B cell (primary cell): ENCODE data around the gene ACAP1. TPM values are rescaled to one million over a fixed set of nuclear protein-coding genes. Genes with fewer than 3 reads are reported as not detected.

Source experiments
- ATAC-seq: fragments of 200-7000 bp; cut with Tn5 transposase; one replicate; pipeline ENCODE4 v1.10.0; 2021; ENCODE audit warnings: low read depth, mild to moderate bottlenecking, moderate number of reproducible peaks, moderate library complexity
- CTCF ChIA-PET: fragments of 350-600 bp; sonication (Branson Sonifier 250); formaldehyde crosslinking; loops from one replicate; lab custom pipeline; 2021; ENCODE audit warnings: antibody characterized with exemption, inconsistent platforms; lab: Charles Lee
- POLR2A ChIA-PET: fragments of 350-600 bp; sonication (Branson Sonifier 250); formaldehyde crosslinking; loops from one replicate; lab custom pipeline; 2021; ENCODE audit warnings: antibody characterized with exemption; lab: Charles Lee
- DNase-seq: peaks from one replicate; pipeline ENCODE4 v3.0.0; 2013
- H2AFZ ChIP-seq: 2 replicates; pipeline ENCODE4 v1.6.1; 2012; ENCODE audit warnings: mild to moderate bottlenecking, low read depth, low read length; ENCODE audit not compliant: insufficient read depth, poor library complexity, severe bottlenecking
- H3K27ac ChIP-seq, 2 donors: 1 replicate in 1 of 2; 2 replicates in 1 of 2; pipeline ENCODE4 v1.5.1; 2012 to 2013; ENCODE audit warnings: low read length in 2 of 2, mild to moderate bottlenecking in 2 of 2, moderate library complexity in 1 of 2
- H3K27me3 ChIP-seq, 4 experiments: fragments of 200-600 bp in 1 of 4; sonication (generic) in 1 of 4; replicated peaks in 1 of 4; 1 replicate in 2 of 4; 2 replicates in 2 of 4; pipeline versions ENCODE4 v1.6.1 to v1.7.0; 2013 to 2016; ENCODE audit warnings: low read length in 3 of 4, mild to moderate bottlenecking in 2 of 4, mixed read lengths in 1 of 4, moderate library complexity in 1 of 4; ENCODE audit not compliant: insufficient read depth in 4 of 4, control insufficient read depth in 3 of 4; ENCODE audit errors: control extremely low read depth in 1 of 4
- H3K36me3 ChIP-seq, 2 experiments: replicated peaks in 1 of 2; 1 replicate in 1 of 2; 2 replicates in 1 of 2; pipeline versions ENCODE4 v1.6.1 to v1.7.1; 2013; ENCODE audit warnings: low read length in 1 of 2; ENCODE audit not compliant: insufficient read depth in 2 of 2, control insufficient read depth in 1 of 2; ENCODE audit errors: control extremely low read depth in 1 of 2, extremely low read depth in 1 of 2
- H3K4me1 ChIP-seq, 2 donors: fragments of 200-600 bp in 1 of 2; sonication (generic) in 1 of 2; 1 replicate in 1 of 2; 2 replicates in 1 of 2; pipeline versions ENCODE4 v1.5.1 to v1.6.1; 2013 to 2017; ENCODE audit warnings: low read length in 2 of 2; ENCODE audit not compliant: control insufficient read depth in 2 of 2, insufficient read depth in 2 of 2
- H3K4me2 ChIP-seq: replicated peaks from 2 replicates; pipeline ENCODE3; 2012; ENCODE audit warnings: mild to moderate bottlenecking, low read depth, low read length; ENCODE audit not compliant: poor library complexity, severe bottlenecking
- H3K4me3 ChIP-seq, 5 experiments: fragments of 200-600 bp in 1 of 5; sonication (generic) in 1 of 5; 1 replicate in 3 of 5; 2 replicates in 2 of 5; pipeline versions ENCODE4 v1.5.1 to v1.7.0; 2011 to 2016; ENCODE audit warnings: low read length in 4 of 5, mild to moderate bottlenecking in 4 of 5, low read depth in 2 of 5, control low read depth in 1 of 5, moderate library complexity in 1 of 5; ENCODE audit not compliant: insufficient read depth in 1 of 5; ENCODE audit errors: control extremely low read depth in 1 of 5, extremely low read depth in 1 of 5
- H3K79me2 ChIP-seq: fragments of 200-600 bp; sonication (generic); one replicate; pipeline ENCODE4 v1.6.0; 2016; ENCODE audit warnings: low read length; ENCODE audit not compliant: control insufficient read depth, insufficient read depth
- H3K9ac ChIP-seq: fragments of 200-600 bp; sonication (generic); 2 replicates; pipeline ENCODE4 v1.6.1; 2017; ENCODE audit warnings: mild to moderate bottlenecking, low read length, moderate library complexity
- H3K9me3 ChIP-seq, 3 donors: one replicate each; pipeline versions ENCODE4 v1.6.1 to v1.7.1; 2013; ENCODE audit warnings: low read length in 2 of 3; ENCODE audit not compliant: control insufficient read depth in 2 of 3, insufficient read depth in 1 of 3; ENCODE audit errors: control extremely low read depth in 1 of 3
- H4K20me1 ChIP-seq: 2 replicates; pipeline ENCODE4 v1.6.0; 2012; ENCODE audit warnings: mild to moderate bottlenecking, low read length; ENCODE audit not compliant: insufficient read depth, control insufficient read depth, poor library complexity, severe bottlenecking
- H3K27ac Mint-ChIP-seq: one replicate; pipeline ENCODE4 v1.8.0; 2021; ENCODE audit warnings: mixed read lengths
- H3K27me3 Mint-ChIP-seq: one replicate; pipeline ENCODE4 v1.8.0; 2021; ENCODE audit warnings: mixed read lengths
- H3K4me1 Mint-ChIP-seq: one replicate; pipeline ENCODE4 v1.8.0; 2021; ENCODE audit warnings: mixed read lengths
- H3K4me3 Mint-ChIP-seq: one replicate; pipeline ENCODE4 v1.8.0; 2021; ENCODE audit warnings: mixed read lengths
- H3K9me3 Mint-ChIP-seq: one replicate; pipeline ENCODE4 v1.8.0; 2022; ENCODE audit warnings: mixed read lengths; ENCODE audit not compliant: insufficient read depth
- EZH2 ChIP-seq: IDR thresholded peaks from 2 replicates; pipeline ENCODE4 v1.6.1; 2012; ENCODE audit warnings: borderline replicate concordance, low read depth, mild to moderate bottlenecking, moderate library complexity, low read length; ENCODE audit not compliant: insufficient read depth, poor library complexity, severe bottlenecking
- WGBS: methylation state at CpG from one replicate; pipeline ENCODE4 v1.1.5; 2013; ENCODE audit warnings: missing lambda C conversion rate; ENCODE audit not compliant: insufficient coverage; 5-methylcytosine and 5-hydroxymethylcytosine counted together
- intact Hi-C: fragments of 100-400 bp; cut with micrococcal nuclease; formaldehyde crosslinking; loops from one replicate; pipeline ENCODE4 v1.10.0; 2022
- polyA plus RNA-seq: library from polyadenylated mRNA; depleted of rRNA; stranded (reverse); fragments of >200 nt; gene quantifications from 2 replicates; pipeline ENCODE4 v1.2.3, GENCODE V29; 2012
- total RNA-seq, 2 donors: library from RNA; stranded (reverse); fragments of 120-200 nt in 1 of 2; gene quantifications; 1 replicate in 1 of 2; 2 replicates in 1 of 2; pipeline versions ENCODE4 v1.2.3 to v1.2.4, GENCODE V29; 2013 to 2022
- TF ChIP-seq, protein P1 (sequence below): fragments of 200-600 bp; IDR thresholded peaks from one replicate; pipeline ENCODE4 v1.8.0; 2022; ENCODE audit warnings: antibody characterized with exemption, mild to moderate bottlenecking

The ACAP1 gene
- total and polyA plus RNA-seq, 2 donors (not counting 1 experiment from before 2014, with no cell fraction given) = 392 to 412 TPM

DNA sequence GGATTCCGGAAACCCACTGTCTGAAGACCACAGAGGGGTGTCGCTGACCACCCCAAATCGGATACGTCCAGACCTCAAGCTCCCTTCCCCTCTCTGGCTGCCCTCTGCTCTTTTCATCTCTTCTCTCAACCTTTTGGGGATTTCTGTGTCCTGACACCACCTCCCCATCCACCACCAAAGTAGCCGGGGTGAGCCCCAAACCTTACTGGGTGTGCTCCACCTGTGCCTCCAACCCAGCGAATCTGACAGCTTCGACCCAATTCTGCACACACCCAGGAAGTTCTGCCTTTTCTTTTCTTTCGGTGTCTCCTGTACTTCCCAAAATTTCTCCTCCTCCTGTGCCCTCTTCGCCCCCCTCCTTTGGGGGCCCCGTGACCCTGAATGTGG is 16.2 kb downstream of the ACAP1 start:
- Histone ChIP-seq H3K4me1 (peaks cover 14 to 41% of the 10 kb centered on the region in 2 donors), H3K4me3 (peak overlapping the region; percentile 35 to 92 (median 84)), H3K79me2 (peaks cover 14% of the 10 kb centered on the region), H3K27me3 (no peaks in the 10 kb centered on the region), H3K27ac (peak overlapping the region; percentile 63 to 90), H3K9me3 (no peaks in the 10 kb centered on the region), H3K4me2 (peak overlapping the region; percentile 97), H2AFZ (peak overlapping the region; percentile 88), H4K20me1 (peaks cover 17% of the 10 kb centered on the region), H3K9ac (peak overlapping the region; percentile 86), H3K36me3 (peaks cover 2 to 16% of the 10 kb centered on the region in 2 experiments)
- Mint-ChIP-seq H3K4me1 (peaks cover 38% of the 10 kb centered on the region), H3K9me3 (no peaks in the 10 kb centered on the region), H3K27ac (peak overlapping the region; percentile 91), H3K4me3 (peak overlapping the region; percentile 94), H3K27me3 (no peaks in the 10 kb centered on the region)
- intact Hi-C loops = loop anchor here (1.0 to 2.0 kb wide), 3 partner anchors 23 to 52 kb away; partner anchors contain the start of genes GPS2, NEURL4 and TMEM256
- POLR2A ChIA-PET = interaction anchor here (0.6 to 2.1 kb wide), 3 partner anchors 9 to 16 kb away, joined by 3 to 7 read pairs (median 6); partner anchors contain the start of gene ACAP1
- WGBS = 28% methylated on average over 10 of the region's 10 CpGs
- no peak for ATAC-seq
- TF ChIP-seq, protein P1, sequence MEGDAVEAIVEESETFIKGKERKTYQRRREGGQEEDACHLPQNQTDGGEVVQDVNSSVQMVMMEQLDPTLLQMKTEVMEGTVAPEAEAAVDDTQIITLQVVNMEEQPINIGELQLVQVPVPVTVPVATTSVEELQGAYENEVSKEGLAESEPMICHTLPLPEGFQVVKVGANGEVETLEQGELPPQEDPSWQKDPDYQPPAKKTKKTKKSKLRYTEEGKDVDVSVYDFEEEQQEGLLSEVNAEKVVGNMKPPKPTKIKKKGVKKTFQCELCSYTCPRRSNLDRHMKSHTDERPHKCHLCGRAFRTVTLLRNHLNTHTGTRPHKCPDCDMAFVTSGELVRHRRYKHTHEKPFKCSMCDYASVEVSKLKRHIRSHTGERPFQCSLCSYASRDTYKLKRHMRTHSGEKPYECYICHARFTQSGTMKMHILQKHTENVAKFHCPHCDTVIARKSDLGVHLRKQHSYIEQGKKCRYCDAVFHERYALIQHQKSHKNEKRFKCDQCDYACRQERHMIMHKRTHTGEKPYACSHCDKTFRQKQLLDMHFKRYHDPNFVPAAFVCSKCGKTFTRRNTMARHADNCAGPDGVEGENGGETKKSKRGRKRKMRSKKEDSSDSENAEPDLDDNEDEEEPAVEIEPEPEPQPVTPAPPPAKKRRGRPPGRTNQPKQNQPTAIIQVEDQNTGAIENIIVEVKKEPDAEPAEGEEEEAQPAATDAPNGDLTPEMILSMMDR = no peak
- TF ChIP-seq EZH2 = no peak
- CTCF ChIA-PET = interaction anchor here (0.8 to 4.1 kb wide), 4 partner anchors 16 to 237 kb away, joined by 3 to 31 read pairs (median 13); partner anchors contain the start of genes ACAP1, NEURL4, SENP3 and SOX15
- no peak for DNase-seq

DNA sequence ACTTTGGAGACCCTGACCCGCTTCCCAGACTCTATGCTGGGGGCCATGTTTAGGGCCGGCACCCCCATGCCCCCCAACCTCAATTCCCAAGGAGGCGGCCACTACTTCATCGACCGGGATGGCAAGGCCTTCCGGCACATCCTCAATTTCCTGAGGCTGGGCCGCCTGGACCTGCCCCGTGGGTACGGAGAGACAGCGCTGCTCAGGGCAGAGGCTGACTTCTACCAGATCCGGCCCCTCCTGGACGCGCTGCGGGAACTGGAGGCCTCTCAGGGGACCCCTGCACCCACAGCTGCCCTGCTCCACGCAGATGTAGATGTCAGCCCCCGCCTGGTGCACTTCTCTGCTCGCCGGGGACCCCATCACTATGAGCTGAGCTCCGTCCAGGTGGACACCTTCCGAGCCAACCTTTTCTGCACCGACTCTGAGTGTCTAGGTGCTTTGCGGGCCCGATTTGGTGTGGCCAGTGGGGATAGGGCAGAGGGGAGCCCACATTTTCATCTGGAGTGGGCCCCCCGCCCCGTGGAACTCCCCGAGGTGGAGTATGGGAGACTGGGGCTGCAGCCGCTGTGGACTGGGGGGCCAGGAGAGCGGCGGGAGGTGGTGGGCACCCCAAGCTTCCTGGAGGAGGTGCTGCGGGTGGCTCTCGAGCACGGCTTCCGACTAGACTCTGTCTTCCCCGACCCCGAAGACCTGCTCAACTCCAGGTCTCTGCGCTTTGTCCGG is 16.7 kb downstream of the ACAP1 start:
- no peak overlapping the region for H2AFZ ChIP-seq
- peak overlapping the region; percentile 91 for H3K27ac Mint-ChIP-seq
- H3K27me3 Mint-ChIP-seq = no peaks in the 10 kb centered on the region
- H3K27me3 ChIP-seq = no peaks in the 10 kb centered on the region
- peaks cover 13% of the 10 kb centered on the region for H4K20me1 ChIP-seq
- peaks cover 14 to 41% of the 10 kb centered on the region in 2 donors for H3K4me1 ChIP-seq
- no peaks in the 10 kb centered on the region for H3K9me3 ChIP-seq
- peak overlapping the region; percentile 94 for H3K4me3 Mint-ChIP-seq
- H3K4me3 ChIP-seq = peak overlapping the region in 1 of 5 experiments; percentile 77
- ChIA-PET CTCF (interaction anchor here (0.8 to 5.9 kb wide), 12 partner anchors 8 to 335 kb away, joined by 3 to 43 read pairs (median 13); partner anchors contain the start of genes ACAP1, NEURL4, SENP3 and SLC2A4), POLR2A (interaction anchor here (1.1 kb wide), 1 partner anchor 110 kb away, joined by 3 read pairs; the partner anchor contains the start of gene GABARAP)
- ATAC-seq (no peak), DNase-seq (peak; percentile 29)
- no peaks in the 10 kb centered on the region for H3K9me3 Mint-ChIP-seq
- H3K36me3 ChIP-seq = peaks cover 2 to 11% of the 10 kb centered on the region in 2 experiments
- no peak for TF ChIP-seq EZH2
- TF ChIP-seq, protein P1 = no peak
- H3K27ac ChIP-seq = peak overlapping the region in 1 of 2 donors; percentile 90
- H3K9ac ChIP-seq = peak overlapping the region; percentile 86
- WGBS = 96% methylated on average over 33 of the region's 37 CpGs
- H3K4me2 ChIP-seq = peak overlapping the region; percentile 97
- H3K79me2 ChIP-seq = peaks cover 14% of the 10 kb centered on the region
- peaks cover 38% of the 10 kb centered on the region for H3K4me1 Mint-ChIP-seq
- intact Hi-C loops = loop anchor here (1.0 to 2.0 kb wide), 3 partner anchors 24 to 51 kb away; partner anchors contain the start of genes GPS2, NEURL4 and TMEM256
